ENCODE results near the gene PAQR3.

GRCh38 chr4:78987683-78988082 is 48.4 kb upstream of the PAQR3 start:
- TF ChIP-seq CTCF (IDR thresholded peaks at IDR 0.05; ENCODE audit: borderline replicate concordance, extremely low read depth, low read length, poor library complexity, severe bottlenecking) (no peak), EZH2 (IDR thresholded peaks at IDR 0.05; ENCODE audit: borderline replicate concordance, low read depth, low read length, severe bottlenecking) (no peak)
